Stimulated activated effector memory CD8-positive, alpha-beta T cell treated with anti-CD3 and anti-CD28 coated beads, Interleukin-12 subunit alpha, Interleukin-12 subunit beta, amount 100 ng/mL, for 72 hours (primary cell): Measurements from ENCODE around the gene FHOD3.

Experiments used
- ATAC-seq: fragments of 150-1000 bp; cut with Tn5 transposase; 2 replicates; pipeline ENCODE4 v1.10.0; 2021
- DNase-seq, 2 donors: peaks; one replicate each; pipeline ENCODE4 v3.0.0; 2021 to 2022; ENCODE audit warnings: low spot score in 2 of 2
- H3K27ac Mint-ChIP-seq: one replicate; pipeline ENCODE4 v1.8.0; 2022; ENCODE audit warnings: mild to moderate bottlenecking, mixed read lengths
- H3K36me3 Mint-ChIP-seq: one replicate; pipeline ENCODE4 v1.8.0; 2022; ENCODE audit warnings: mild to moderate bottlenecking, mixed read lengths
- H3K4me1 Mint-ChIP-seq: one replicate; pipeline ENCODE4 v1.8.0; 2022; ENCODE audit warnings: mixed read lengths
- H3K4me3 Mint-ChIP-seq: one replicate; pipeline ENCODE4 v1.8.0; 2022; ENCODE audit warnings: mild to moderate bottlenecking, mixed read lengths
- H3K9me3 Mint-ChIP-seq: one replicate; pipeline ENCODE4 v1.8.0; 2022; ENCODE audit warnings: mixed read lengths

The FHOD3 gene

DNA sequence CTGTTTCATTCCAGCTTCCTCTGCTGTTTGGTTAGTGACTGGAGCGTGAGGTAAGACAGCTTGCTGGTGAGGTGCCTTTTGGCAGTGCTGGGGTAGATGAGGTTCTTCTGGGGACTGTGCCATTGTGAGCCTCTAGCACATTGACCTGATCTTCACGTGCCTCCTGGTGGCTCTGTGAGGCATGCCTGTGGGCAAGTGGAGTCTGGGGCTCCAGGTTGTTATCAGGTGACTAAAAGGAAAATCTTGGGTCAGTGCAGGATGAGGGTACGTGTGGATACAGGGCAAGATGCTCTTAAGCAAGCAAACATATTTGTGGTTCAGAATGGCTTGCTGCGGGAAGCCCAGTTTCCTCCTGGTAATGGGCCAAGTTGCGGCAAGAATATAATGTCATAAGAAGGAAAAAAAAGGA, 75.4 kb downstream of the FHOD3 start:
- H3K4me1 Mint-ChIP-seq: no peaks in the 10 kb centered on the region
- H3K9me3 Mint-ChIP-seq: no peaks in the 10 kb centered on the region
- H3K4me3 Mint-ChIP-seq: no peak overlapping the region
- no peak overlapping the region for H3K27ac Mint-ChIP-seq
- no peaks in the 10 kb centered on the region for H3K36me3 Mint-ChIP-seq
- ATAC-seq (no peak), DNase-seq (no peak)

DNA sequence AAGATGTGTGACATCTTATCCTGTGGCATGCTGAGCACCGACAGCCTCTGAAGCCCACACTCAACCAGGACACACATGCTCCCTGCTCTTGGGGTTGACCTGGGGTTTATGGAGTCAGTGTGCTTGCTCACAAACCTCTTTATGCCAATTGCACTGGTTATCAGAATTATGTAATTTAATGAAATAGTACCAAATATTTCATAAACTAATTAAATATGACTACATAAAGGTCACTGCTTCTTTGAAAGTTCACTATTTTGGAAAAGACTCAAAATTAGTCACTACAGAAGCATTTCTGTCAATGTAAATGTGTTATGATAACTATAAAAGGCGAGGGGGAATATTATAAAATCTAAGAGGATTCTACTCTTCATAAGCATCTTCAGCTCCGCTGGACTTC, 76.7 kb downstream of the FHOD3 start:
- no peak for DNase-seq
- Mint-ChIP-seq H3K9me3 (no peaks in the 10 kb centered on the region), H3K4me1 (no peaks in the 10 kb centered on the region), H3K4me3 (no peak overlapping the region), H3K27ac (no peak overlapping the region), H3K36me3 (no peaks in the 10 kb centered on the region)
- no peak for ATAC-seq

DNA sequence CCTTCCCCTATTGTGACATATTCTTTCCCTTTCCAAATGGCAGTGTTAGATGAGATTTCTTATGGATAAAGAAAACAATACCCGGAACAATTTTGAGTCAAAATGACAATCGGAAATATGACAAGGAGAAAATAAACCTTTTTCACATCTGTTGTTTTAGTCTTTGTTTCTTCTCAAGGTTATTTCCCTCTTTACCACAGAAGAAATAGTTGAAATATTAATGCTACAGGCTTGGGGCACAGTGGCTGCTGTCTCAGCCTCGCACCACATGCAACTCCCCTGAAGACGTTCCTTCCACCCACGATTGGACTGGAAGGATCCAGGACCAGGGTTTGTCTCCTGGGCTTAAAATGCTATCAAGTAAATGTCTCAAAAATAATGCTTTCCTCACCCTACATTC, 77.6 kb downstream of the FHOD3 start:
- Mint-ChIP-seq H3K36me3 (no peaks in the 10 kb centered on the region), H3K4me3 (no peak overlapping the region), H3K9me3 (no peaks in the 10 kb centered on the region), H3K4me1 (no peaks in the 10 kb centered on the region), H3K27ac (no peak overlapping the region)
- ATAC-seq: no peak
- DNase-seq: no peak

DNA sequence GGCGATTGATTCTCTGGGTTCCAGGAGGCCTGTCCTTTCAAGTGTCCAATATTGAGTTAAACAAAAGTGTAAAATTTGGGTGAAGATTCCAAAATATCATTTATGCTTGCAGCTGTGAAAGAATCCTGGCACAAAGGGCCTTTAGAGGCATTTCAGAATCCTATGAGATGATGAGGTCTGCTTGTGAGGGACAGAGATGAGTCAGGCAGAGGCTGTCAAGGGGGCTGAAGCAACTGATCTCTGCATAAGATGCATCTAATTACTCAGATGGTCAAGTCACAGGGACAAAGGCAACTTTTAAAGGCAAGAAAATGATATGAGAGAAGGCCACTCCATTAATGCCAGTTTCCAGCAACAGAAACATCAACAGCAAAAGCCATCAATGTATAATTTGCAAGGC, 78.8 kb downstream of the FHOD3 start:
- ATAC-seq (no peak), DNase-seq (no peak)
- H3K4me1 Mint-ChIP-seq: no peaks in the 10 kb centered on the region
- no peak overlapping the region for H3K27ac Mint-ChIP-seq
- H3K9me3 Mint-ChIP-seq: no peaks in the 10 kb centered on the region
- H3K36me3 Mint-ChIP-seq: no peaks in the 10 kb centered on the region
- no peak overlapping the region for H3K4me3 Mint-ChIP-seq

DNA sequence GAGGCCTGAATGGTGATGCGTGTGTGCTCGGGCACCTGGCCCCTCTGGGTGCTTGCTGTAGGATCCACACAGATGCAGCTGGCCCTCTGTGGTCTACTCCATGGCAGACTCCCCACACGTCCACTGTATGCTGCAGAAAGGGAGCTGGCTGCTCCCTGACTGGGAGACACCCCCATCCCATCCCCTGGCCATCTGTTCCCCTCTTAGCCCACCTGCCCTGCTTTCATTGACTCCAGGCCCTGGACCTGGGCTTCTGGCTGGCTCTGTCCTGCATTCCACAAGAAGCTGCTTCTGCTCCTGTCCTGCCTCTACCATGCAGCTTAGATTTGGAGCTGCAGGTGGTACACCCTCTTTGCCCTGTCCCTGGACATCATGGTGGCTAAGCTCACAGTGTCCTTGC, 80.1 kb downstream of the FHOD3 start:
- H3K4me1 Mint-ChIP-seq: no peaks in the 10 kb centered on the region

DNA sequence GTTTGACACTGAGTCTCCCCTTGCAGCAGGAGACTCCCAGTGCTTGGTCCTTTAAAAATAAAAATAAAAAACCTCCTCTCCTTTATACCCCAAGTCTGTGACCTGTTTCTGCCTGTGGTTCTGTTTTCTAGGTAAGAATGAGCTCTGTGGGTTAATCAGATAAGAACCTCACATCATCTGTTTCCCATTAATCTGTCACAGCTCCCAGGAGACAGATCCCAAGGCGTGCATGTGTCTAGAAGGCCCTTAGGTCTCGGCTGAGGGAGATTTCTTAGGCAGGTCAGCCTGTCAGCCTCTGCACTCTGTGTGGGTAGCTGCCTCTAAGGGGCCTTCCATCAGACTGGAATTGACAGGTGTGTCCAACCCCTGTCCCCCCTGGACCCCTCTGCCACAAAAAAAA, 80.7 kb downstream of the FHOD3 start:
- H3K9me3 Mint-ChIP-seq: no peaks in the 10 kb centered on the region
- no peak for DNase-seq
- H3K4me3 Mint-ChIP-seq: no peak overlapping the region
- H3K4me1 Mint-ChIP-seq: no peaks in the 10 kb centered on the region
- no peak for ATAC-seq
- no peaks in the 10 kb centered on the region for H3K36me3 Mint-ChIP-seq
- H3K27ac Mint-ChIP-seq: no peak overlapping the region

More for the DNA sequence above, 80.1 kb downstream of the FHOD3 start:
- no peak overlapping the region for H3K27ac Mint-ChIP-seq
- no peaks in the 10 kb centered on the region for H3K9me3 Mint-ChIP-seq
- no peaks in the 10 kb centered on the region for H3K36me3 Mint-ChIP-seq
- no peak overlapping the region for H3K4me3 Mint-ChIP-seq
- no peak for DNase-seq
- ATAC-seq: no peak

DNA sequence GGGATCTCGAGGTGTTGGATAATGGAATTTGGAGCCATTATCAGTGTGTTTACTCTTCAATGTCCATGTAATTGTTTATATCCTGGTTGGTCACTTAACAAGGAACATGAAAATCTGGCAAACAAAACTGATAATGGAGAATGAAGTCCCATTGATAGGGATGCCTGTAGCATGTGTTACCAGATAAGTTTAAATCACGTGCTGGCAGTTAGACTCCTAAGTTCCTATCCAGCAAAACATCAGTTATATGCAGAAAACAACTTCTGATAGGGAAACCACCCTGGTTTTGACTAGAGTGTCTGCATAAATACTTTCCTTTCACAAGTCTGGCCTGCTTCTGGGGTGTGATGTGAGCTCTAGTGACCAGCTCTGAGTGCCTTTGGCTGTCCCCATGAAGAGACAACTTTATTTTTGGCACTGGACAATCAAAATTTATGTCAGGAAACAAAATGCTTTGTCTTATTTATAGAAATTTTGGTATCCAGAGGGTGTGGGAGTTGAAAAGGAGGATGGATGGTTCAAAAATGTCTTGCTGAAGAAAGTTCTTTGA, 82.0 kb downstream of the FHOD3 start:
- no peak for ATAC-seq
- no peak for DNase-seq
- no peaks in the 10 kb centered on the region for H3K4me1 Mint-ChIP-seq
- no peaks in the 10 kb centered on the region for H3K36me3 Mint-ChIP-seq
- H3K4me3 Mint-ChIP-seq: no peak overlapping the region
- H3K9me3 Mint-ChIP-seq: no peaks in the 10 kb centered on the region
- no peak overlapping the region for H3K27ac Mint-ChIP-seq

DNA sequence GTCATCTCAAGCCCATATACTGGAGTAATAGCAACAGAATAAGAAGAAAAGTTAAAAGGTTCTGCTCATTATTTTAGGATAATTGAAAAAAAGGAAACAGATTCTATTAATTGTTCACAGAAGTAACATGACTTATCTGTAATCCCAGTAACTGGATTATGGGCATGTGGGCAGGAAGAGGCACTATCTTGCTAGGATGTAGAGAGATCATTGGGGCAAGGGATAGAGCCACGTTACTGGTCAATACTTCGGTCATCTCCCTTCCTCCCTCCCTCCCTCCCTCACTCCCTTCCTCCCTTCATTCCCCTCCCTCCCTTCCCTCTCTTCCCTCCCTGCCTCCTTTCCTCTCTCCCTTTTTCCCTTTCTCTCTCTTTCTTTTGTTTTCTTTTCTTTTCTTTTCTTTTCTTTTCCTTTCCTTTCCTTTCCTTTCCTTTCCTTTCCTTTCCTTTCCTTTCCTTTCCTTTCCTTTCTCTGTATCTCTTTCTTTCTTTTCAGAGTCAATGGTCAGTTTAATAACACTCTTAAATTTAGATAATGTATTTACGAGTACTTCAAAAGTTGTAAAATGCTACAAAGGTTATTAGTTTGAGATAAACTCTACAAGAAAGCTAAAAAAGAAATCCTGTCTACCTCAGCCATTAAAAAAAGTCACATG, 82.8 kb downstream of the FHOD3 start:
- Mint-ChIP-seq H3K9me3 (no peaks in the 10 kb centered on the region), H3K27ac (no peak overlapping the region), H3K4me1 (no peaks in the 10 kb centered on the region), H3K4me3 (no peak overlapping the region), H3K36me3 (no peaks in the 10 kb centered on the region)
- no peak for DNase-seq
- no peak for ATAC-seq

DNA sequence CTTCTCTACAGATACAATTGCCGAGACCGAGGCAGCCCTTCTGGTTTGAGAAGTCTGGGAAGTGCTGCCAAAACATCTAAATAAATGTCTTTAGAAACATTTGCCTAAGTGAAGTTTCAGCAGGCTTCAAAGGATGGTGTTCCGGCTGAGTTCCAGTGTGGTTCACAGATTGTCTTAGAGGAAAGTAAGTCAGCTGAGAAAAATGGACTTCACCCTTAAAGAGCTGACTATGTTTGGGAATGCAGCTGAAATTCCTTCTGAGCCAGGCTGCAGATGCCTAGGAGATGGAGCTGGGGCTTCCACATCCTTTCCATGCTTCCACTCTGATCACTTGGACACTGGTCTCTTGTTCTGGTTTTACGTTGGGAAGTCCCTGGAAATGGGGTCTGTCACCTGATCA, 83.6 kb downstream of the FHOD3 start:
- H3K4me3 Mint-ChIP-seq: no peak overlapping the region
- no peaks in the 10 kb centered on the region for H3K9me3 Mint-ChIP-seq
- DNase-seq: no peak
- H3K27ac Mint-ChIP-seq: no peak overlapping the region
- H3K4me1 Mint-ChIP-seq: no peaks in the 10 kb centered on the region
- no peak for ATAC-seq
- H3K36me3 Mint-ChIP-seq: no peaks in the 10 kb centered on the region

DNA sequence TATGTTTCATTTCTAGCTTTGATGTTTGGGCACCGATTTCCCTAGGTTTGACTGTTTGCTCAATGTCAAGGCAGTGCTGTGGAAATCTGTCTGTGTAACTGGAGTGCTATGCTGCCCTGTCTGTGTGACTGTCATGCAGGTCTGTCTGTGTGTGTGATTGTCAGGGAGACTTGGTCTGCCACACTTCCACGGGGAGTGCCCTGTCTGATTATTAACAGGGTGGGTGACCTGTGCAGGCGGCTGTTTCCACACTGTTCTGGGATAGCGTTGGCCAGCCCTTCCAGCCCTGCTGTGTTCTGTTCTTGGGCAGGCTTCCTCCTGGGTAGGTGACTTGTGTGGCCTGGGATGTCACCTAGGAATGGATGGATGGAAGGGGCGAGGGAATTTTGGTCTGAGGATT, 85.3 kb downstream of the FHOD3 start:
- DNase-seq (no peak), ATAC-seq (no peak)
- H3K9me3 Mint-ChIP-seq: no peaks in the 10 kb centered on the region
- H3K36me3 Mint-ChIP-seq: no peaks in the 10 kb centered on the region
- H3K4me3 Mint-ChIP-seq: no peak overlapping the region
- no peak overlapping the region for H3K27ac Mint-ChIP-seq
- H3K4me1 Mint-ChIP-seq: no peaks in the 10 kb centered on the region

DNA sequence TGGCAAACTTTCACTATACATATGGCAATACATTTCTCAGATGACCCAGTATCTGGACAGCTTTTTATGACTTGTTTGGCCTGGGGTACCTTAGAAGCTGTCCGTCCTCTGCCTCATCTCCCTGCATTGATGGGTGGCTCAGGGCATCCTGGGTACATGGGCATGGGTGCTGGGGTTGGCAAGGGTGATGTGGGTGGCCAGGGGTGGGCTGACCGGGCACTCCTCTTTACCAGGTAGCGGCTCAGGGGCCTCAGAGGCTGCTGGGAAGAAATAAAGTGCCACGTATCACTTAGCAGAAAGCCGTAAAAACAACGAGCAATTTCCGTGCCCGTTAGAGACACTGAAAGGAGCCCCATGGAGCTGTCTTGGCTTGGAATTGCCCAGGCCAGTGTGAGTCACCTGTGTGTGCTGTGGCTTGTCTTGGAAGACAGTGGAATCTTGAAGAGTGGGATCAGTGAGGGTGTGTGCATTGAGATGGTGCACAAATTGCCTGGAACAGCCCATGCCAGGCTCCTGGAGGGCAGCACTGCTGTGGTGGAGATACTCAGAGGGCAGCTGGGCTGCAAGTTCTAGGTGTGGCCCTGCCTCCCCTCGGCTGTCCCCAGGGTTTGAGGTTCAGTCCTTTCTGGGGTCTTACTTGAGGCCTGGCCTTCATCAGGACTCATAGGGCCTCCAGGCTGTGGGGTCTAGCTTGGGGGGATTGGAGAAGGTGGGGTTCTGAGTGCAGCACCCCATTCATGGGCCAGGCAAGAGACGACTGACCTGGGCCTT, 88.8 kb downstream of the FHOD3 start:
- Mint-ChIP-seq H3K4me3 (no peak overlapping the region), H3K27ac (no peak overlapping the region), H3K4me1 (no peaks in the 10 kb centered on the region), H3K9me3 (no peaks in the 10 kb centered on the region), H3K36me3 (no peaks in the 10 kb centered on the region)
- ATAC-seq (no peak), DNase-seq (no peak)

DNA sequence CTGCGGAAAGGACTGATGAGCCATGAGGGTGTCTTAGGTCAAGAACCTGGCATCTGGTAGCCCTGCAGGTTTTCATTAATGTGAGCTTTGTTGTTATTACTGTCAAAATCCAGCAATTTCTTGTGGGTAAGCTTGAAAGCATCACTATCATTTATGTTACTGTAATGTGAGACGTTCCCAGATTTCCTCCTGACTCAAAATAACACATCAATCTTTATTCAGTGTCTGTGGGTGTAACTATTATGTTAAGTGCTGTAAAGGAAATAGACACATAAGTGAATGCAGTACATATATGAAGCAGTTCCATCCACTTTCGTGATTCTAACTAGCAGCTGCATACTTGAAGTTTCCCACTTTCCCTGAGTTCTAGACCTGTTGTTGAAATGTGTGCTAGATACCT, 89.8 kb downstream of the FHOD3 start:
- Mint-ChIP-seq H3K27ac (no peak overlapping the region), H3K36me3 (no peaks in the 10 kb centered on the region), H3K4me3 (no peak overlapping the region), H3K4me1 (no peaks in the 10 kb centered on the region), H3K9me3 (no peaks in the 10 kb centered on the region)
- DNase-seq (no peak), ATAC-seq (no peak)

DNA sequence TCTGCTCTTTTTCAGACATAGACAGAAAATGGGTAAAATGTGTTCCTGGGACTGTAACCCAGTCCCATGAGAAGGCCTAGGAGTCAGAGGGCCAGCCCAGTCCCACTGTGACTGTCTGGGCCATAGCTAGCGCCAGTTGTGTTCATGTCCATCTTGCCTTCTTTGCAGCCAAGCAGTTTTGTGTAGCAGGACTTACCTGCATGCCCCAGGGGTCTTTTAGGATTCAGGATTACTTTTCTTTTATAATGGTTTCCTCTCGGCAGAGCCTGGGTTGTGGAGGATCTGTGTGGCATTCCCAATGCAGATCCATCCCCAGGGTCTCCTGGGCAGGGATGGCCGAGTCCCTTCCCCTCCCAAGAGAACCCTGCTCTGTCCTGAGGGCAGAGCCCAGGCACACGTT, 90.8 kb downstream of the FHOD3 start:
- H3K9me3 Mint-ChIP-seq: no peaks in the 10 kb centered on the region
- no peak overlapping the region for H3K4me3 Mint-ChIP-seq
- DNase-seq: no peak
- no peak overlapping the region for H3K27ac Mint-ChIP-seq
- ATAC-seq: no peak
- H3K4me1 Mint-ChIP-seq: no peaks in the 10 kb centered on the region
- H3K36me3 Mint-ChIP-seq: no peaks in the 10 kb centered on the region

DNA sequence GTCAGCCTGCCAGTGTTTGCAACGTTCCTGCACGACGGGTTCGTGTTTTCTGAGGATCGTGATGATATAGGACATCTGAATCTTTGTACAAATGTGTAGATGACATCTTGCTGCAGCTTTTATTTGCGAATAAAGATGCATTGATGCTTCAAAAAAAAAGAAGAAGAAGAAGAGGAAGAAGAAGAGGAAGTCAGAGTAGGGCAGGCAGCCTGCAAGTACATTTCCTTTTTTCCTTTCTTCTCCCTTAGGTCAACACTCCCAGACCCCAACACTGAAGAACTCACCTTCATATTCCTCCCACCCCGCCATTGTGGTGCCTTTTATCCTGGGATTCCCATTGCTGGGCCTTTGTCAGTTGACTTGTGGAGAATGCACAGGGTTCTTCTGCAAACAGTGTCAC, 91.5 kb downstream of the FHOD3 start:
- H3K27ac Mint-ChIP-seq: no peak overlapping the region
- no peak overlapping the region for H3K4me3 Mint-ChIP-seq
- DNase-seq (no peak), ATAC-seq (no peak)
- peaks cover 3% of the 10 kb centered on the region for H3K9me3 Mint-ChIP-seq
- no peaks in the 10 kb centered on the region for H3K4me1 Mint-ChIP-seq
- H3K36me3 Mint-ChIP-seq: no peaks in the 10 kb centered on the region

DNA sequence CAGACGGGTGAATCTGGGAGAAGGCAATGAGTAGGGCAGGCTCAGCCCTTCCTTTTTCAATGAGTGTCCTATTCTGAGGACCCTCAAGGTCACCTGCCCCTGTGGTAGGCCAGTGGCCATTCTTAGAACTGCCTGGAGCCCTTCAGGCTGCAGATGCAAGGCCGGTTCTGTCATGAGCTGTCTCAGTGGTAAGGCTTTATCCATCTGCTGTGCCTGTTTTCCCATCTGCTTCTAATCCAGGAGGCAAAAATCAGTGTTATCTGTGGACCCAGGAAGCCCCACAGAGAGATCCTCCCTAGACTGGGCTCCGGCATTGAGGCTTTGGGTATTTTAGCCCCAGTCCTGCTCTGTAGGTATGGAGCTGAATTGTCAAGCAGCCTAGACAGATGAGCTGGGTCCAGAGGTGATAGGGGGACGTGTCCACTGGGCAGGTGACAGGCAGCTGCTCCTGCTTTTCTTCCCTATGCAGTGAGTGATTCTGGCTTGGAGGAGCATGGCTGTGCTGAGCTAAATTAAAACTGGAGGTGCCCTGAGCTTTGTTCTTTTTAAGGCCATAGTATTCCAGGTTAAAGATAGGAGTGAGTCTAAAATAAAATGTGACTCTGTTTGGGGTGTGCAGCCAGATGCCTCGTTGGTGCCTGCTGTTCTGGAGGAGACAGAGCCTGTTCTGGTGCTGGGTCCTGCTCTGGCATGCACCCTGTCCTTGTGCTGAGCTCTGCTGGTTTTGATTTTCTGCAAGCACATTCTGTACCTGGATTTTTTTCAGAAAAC, 92.5 kb downstream of the FHOD3 start:
- no peak overlapping the region for H3K27ac Mint-ChIP-seq
- no peaks in the 10 kb centered on the region for H3K36me3 Mint-ChIP-seq
- DNase-seq (no peak), ATAC-seq (no peak)
- H3K4me1 Mint-ChIP-seq: no peaks in the 10 kb centered on the region
- no peak overlapping the region for H3K4me3 Mint-ChIP-seq
- peaks cover 5% of the 10 kb centered on the region for H3K9me3 Mint-ChIP-seq
